Measurements from ENCODE around the gene CLEC6A.
"Not testable (repeated sequence)": the region's sequence is repeated elsewhere in the genome, so short reads cannot be mapped to it uniquely, and the experiment has no call there.

The CLEC6A gene

DNA sequence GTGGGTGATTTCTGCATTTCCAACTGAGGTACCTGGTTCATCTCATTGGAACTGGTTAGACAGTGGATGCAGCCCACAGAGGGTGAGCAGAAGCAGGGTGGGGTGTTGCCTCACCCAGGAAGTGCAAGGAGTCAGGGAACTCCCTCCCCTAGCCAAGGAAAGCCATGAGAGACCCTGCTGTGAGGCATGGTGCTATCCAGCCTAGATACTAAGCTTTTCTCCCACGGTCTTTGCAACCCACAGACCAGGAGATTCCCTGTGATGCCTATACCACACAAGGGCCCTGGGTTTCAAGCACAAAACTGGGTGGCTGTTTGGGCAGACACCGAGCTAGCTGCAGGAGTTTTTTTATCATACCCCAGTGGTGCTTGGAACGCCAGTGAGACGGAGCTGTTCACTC, 39.9 kb downstream of the CLEC6A start:
- not testable (repeated sequence) for DNase-seq (ENCODE audit: low read depth)

DNA sequence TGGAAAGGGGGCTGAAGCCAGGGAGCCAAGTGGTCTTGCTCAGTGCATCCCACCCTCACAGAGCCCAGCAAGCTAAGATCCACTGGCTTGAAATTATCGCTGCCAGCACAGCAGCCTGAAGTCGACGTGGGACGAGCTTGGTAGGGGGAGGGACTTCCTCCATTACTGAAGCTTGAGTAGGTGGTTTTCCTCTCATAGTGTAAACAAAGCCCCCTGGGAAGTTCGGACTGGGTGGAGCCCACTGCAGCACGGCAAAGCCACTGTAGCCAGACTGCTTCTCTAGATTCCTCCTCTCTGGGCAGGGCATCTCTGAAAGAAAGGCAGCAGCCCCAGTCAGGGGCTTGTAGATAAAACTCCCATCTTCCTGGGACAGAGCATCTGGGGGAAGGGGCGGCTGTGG, 40.3 kb downstream of the CLEC6A start:
- not testable (repeated sequence) for DNase-seq (ENCODE audit: low read depth)

DNA sequence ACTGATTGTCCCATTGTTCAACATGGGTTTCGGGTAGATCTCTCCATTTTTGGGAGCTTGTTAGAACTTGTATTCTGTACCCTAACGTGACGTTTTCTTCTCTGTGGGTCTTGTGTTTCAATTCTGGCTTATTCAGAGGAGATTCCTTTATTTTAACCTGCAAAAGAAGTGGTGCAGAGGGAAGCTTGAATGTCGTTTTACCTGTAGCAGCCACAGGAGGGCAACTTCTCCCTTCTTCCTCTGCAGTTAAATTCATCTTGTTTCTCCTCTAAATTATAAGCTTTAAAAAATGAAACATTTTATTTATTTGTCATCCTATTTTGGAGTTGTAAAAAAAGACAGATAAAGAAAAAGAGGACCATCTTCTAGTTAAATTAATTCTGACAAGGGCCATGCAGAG, 43.9 kb downstream of the CLEC6A start:
- no peak for DNase-seq (ENCODE audit: low read depth)

DNA sequence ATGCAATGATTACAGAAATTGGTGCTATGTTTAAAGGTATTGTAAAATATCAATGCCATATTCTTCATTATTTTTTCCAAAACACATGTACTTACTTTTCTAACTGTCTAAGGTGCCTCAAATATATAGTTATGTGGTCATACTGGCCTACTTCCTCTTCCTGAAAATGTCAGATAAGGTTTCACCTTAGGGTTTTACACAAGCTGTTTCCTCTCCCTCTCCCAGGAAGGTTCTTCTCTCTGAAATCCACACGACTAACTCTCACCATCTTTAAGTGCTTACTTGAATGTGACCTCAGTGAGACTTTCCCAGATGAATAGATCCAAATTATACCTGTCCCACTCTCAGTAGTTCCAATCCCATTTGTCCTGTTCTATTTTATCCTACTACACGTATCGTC, 46.0 kb downstream of the CLEC6A start:
- no peak for DNase-seq (ENCODE audit: low read depth)

DNA sequence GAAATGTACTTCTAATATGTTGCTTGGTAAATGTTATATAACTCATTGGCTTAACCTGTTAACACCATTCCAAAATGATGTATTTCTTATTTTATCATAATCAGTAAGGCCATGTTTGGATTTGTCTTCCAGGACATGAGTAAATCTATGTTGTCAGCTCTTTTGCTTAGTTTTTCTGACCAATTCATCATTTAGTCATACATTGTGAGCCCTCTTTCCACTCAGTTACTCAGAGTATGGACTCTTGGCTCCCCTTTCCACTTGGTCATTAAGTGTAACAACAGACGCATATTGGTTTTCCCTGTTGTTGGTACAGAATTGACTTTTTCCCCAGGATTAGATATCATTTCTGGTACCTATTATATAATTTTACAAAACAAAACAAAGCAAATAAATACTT, 48.6 kb downstream of the CLEC6A start:
- no peak for DNase-seq (ENCODE audit: low read depth)

DNA sequence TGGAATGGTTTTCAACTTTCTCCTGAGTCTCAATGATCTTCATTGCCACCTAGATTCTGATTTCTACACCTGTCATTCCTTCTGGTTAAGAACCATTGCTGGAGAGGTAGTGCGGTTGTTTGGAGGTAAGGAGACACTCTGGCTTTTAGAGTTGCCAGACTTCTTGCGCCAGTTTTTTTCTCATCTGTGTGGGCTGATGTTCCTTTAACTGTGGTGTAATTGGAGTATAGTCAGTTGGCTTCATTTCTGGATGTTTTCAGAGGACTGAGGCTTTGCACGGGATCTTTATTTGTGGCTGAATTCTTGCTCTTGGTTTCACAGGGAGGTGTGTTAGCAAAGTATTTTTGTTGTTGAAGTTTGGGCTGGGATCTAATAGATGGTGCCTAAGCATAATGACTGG, 51.8 kb downstream of the CLEC6A start:
- DNase-seq (ENCODE audit: low read depth) = no peak

DNA sequence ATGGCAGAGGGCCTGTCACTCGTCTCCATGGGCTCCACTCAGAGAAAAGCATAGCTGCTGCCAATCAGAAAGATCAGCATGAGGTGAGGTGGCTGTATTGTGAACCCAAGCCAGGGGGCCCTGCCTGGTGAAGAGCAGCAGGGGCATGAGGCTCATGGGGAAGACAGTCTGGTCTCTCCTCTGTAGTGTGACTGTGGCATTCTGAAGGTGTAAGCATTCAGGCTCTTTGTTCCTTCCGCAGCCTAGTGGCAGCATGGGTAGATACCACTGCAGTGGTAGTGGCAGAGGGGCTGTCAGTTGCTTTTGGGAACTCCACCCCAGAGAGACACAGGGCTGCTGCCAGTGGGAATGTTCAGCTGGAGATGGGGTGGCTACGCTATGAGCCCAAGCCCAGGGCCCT, 52.5 kb downstream of the CLEC6A start:
- no peak for DNase-seq (ENCODE audit: low read depth)

DNA sequence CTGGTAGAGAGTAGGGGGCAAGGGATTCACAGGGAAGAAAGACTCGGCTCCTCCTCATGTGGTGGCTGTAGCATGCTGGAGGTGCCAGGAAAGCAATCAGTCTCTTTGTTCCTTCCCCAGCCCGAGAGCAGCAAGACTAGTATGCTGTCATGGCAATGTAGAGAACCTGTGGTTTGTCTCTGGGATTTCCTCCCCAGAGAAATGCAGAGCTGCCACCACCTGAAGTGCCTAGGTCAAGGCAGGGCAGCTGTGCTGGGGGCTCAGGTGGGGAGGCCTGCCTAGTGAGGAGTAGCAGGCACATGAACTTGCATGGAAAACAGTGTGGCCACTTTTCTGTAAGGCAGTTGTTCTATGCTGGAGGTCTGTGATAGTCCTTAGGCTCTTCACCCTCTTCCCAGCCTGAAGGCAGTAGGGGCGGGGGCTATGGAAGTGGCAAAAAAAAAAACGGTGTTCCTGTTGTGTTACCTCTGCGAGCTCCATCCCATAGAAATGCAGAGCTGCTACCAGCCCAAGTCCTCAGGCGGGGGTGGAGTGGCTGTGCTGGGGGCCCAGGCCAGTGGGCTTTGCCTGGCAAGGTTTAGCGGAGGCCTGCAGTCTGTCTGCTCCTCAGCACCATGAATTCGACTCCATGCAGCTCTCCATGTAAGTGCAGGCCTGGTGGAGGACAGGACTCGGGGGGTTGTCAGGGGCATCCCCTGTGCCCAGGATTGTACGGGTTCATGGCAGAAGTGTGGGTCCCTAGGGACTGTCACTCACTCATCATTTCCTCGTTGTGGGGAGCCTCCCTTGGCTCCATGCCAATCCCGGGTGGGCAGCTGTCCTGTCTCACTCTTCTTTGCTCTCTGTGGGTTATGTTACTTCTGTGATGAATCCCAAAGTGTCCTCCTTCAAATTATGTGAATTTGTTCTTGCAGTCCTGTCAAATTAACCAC, 53.4 kb downstream of the CLEC6A start:
- DNase-seq (ENCODE audit: low read depth) = no peak

DNA sequence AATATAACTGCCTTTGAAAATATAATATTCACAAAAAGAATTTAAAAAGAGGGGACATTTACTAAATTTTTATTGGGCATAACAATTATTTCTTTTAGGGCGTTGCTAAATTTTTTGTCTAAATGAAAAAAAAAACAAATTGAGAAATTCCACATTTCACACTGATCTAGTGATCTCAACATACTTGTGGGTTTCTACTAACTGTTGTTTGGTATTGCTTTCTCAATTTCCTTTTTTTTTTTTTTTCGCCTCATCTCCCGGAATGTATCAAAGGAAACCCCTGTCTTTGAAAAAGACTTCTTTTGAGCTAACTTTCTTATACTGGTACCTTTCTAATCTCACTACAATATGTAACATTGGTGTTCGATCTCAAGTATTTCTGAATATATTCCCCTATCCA, 57.5 kb downstream of the CLEC6A start, which contains the start of gene CLEC4D:
TSS of gene CLEC4D (plus strand) at position 248 of the 400 bp plus-strand sequence. CDS start 230 bp downstream, outside the sequence.
- DNase-seq (ENCODE audit: low read depth) = no peak

DNA sequence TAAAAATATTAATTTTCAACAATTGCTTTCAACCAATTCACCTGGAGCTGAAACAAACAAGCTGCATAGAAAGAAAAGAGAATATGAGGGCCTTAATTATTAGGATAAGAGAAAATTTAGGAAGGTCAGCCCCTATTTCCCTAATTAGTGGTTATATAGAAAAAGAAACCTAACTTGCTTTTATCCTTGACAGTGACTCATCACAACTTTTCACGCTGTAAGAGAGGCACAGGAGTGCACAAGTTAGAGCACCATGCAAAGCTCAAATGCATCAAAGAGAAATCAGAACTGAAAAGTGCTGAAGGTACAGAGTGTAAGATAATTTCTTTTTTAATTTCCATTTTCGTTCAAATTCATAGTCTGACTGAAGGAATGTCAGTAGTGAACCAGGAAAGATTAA, 62.2 kb downstream of the CLEC6A start:
- no peak for DNase-seq (ENCODE audit: low read depth)

DNA sequence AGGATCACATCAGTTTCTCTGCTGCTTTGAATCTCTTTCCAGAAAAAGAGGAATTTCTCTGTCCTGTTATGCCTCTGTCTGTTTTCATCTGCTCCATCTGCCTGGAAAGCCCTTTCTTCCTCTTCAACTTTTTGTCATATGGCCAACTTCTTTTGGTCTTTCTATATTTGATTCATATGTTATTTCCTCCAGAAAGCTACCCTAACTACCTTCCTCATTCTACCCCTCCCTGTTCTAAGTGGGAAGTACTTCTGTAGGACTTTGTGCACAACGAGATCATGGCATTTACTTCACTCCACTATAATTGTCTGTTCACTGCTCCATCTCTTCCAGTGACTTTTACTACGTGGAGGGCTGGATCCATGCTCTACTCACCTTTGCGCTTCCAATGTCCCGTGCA, 63.4 kb downstream of the CLEC6A start:
- DNase-seq (ENCODE audit: low read depth) = no peak

DNA sequence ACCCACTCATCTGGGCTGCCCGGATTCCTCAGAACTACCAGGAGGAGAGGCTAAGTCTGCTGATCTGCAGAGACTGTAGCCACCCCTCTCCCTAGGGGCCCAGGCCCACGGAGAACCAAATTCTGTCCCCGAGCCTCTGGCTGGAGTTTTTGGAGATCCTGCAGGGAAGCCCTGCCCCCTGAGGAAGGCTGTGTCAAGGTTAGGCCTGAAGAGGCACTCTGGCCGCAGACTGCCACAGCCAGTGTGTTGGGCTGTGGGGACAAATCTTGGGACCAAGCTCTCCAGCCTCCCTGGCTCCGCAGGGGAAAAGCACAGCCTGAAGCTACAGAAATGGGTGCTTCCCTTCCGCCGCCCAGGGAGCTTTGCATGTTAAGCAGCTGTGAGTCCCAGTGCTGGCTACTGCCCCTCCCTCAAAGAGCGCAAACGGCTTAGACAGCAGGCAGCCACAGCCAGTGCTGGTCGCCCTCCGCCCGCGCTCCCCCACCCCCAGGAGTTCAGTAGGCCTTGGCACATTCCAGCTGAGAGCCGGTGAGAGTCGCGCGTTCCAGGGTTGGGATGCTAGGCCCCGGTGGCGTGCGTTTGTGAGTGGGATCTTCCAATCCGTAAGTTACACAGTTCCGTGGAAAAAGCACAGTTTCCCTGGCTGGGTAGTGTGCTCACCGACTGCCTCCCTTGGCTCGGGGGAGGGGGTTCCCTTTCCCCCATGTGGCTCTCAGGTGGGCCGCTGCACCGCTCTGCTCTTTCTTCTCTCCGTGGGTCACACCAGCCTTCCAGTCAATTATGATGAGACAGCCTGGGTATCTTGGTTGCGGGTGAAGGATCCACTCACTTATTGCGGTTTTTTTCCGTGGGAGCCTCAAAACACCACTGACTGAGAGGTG, 71.7 kb downstream of the CLEC6A start:
- DNase-seq (ENCODE audit: low read depth) = no peak
